Stimulated activated CD4-positive, alpha-beta T cell treated with anti-CD3 and anti-CD28 coated beads, TNF-alpha, amount 100 ng/mL, for 1 hour (primary cell): ENCODE results near the gene PELI3.
A peak's percentile ranks its signal among the peaks of the same experiment; 100 is the strongest.

Experiments
- DNase-seq, 3 donors: peaks; one replicate each; pipeline ENCODE4 v3.0.0-alpha.2; 2020; ENCODE audit warnings: low read depth in 3 of 3, low spot score in 1 of 3

PELI3 gene

GRCh38 chr11:66497206-66497605 is 30.5 kb downstream of the PELI3 start:
- no peak for DNase-seq

- DNase-seq, result no peak
Observed at GRCh38 chr11:66498506-66498905, 31.8 kb downstream of the PELI3 start.

- no peak for DNase-seq
Observed at GRCh38 chr11:66505276-66505816, 38.6 kb downstream of the PELI3 start.

- no peak for DNase-seq
Observed at GRCh38 chr11:66509131-66509561, 42.4 kb downstream of the PELI3 start.

- peak; percentile 44 to 82 (median 52) for DNase-seq
Observed at GRCh38 chr11:66510271-66510989, 43.7 kb downstream of the PELI3 start, which contains the start of gene BBS1. Gene BBS1 (plus strand): TSS chr11:66510635. CDS start chr11:66510660, 25 bp downstream.

DNA sequence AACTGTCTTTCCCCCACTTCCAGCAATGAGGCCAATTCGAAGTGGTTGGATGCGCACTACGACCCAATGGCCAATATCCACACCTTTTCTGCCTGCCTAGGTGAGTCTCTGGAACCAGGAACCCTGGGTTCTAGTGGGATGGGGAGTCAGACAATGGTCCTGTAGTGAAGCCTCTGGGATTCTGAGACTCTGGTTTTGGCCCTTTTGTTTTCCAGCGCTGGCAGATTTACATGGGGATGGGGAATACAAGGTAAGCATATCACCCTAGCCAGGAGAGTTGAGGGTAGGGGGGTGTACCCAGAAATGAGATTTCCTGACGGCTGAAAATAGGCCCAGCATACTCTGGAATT is 44.3 kb downstream of the PELI3 start:
- DNase-seq, result no peak

DNA sequence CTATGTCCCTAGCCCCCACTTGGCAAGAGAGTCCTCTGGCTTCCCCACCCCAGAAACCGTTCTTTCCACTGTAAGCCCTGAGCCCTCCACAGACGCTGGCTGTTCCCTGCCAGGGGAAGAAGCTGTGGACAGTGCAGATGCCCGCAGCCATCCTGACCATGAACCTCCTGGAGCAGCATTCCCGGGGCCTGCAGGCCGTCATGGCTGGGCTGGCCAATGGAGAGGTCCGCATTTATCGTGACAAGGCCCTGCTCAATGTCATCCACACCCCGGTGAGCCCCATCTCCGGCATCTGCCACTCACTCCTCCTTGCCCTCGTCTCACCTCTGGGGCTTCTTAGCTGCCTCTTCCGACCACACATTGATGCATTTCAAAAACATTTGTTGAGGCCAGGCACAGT is 56.9 kb downstream of the PELI3 start:
- no peak for DNase-seq

- DNase-seq, result no peak
Observed at GRCh38 chr11:66524304-66525040, 57.8 kb downstream of the PELI3 start.
